Adrenal gland (tissue), 5 donors: ENCODE data around the gene AGAP1.

ENCODE experiments used
- POLR2A ChIP-seq, 2 donors: fragments of 450-650 bp; IDR thresholded peaks; one replicate each; pipeline ENCODE4 v1.6.1; 2017; ENCODE audit warnings: antibody characterized with exemption in 2 of 2, mild to moderate bottlenecking in 2 of 2, moderate library complexity in 1 of 2
- TF ChIP-seq, protein P1 (sequence below), 6 experiments: fragments of 450-650 bp in 4 of 6; fragments of 200-600 bp in 2 of 6; sonication (generic) in 1 of 6; IDR thresholded peaks; 1 replicate in 5 of 6; 2 replicates in 1 of 6; pipeline versions ENCODE4 v1.5.1 to v1.8.0; 2016 to 2021; ENCODE audit warnings: antibody characterized with exemption in 6 of 6, mild to moderate bottlenecking in 2 of 6, moderate library complexity in 1 of 6
- donor health status: DM: no; HTN: no; CAD: no.

GRCh38 chr2:235889302-235889630 is 395.4 kb downstream of the AGAP1 start:
- TF ChIP-seq, protein P1, sequence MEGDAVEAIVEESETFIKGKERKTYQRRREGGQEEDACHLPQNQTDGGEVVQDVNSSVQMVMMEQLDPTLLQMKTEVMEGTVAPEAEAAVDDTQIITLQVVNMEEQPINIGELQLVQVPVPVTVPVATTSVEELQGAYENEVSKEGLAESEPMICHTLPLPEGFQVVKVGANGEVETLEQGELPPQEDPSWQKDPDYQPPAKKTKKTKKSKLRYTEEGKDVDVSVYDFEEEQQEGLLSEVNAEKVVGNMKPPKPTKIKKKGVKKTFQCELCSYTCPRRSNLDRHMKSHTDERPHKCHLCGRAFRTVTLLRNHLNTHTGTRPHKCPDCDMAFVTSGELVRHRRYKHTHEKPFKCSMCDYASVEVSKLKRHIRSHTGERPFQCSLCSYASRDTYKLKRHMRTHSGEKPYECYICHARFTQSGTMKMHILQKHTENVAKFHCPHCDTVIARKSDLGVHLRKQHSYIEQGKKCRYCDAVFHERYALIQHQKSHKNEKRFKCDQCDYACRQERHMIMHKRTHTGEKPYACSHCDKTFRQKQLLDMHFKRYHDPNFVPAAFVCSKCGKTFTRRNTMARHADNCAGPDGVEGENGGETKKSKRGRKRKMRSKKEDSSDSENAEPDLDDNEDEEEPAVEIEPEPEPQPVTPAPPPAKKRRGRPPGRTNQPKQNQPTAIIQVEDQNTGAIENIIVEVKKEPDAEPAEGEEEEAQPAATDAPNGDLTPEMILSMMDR (IDR thresholded peaks at IDR 0.05): no peak
- TF ChIP-seq POLR2A (IDR thresholded peaks at IDR 0.05): no peak
